Measurements from ENCODE around the gene G6PD.

Gene G6PD

GRCh38 chrX:154489182-154489581, 57.5 kb downstream of the G6PD start:
- CTCF ChIA-PET = interaction anchor here (0.8 to 1.2 kb wide), 2 partner anchors 46 to 116 kb away, joined by 3 read pairs; no protein-coding TSS in a partner anchor
- no peak for DNase-seq
- POLR2A ChIA-PET = interaction anchor here (0.7 to 1.5 kb wide), 2 partner anchors 11 to 27 kb away, joined by 4 to 8 read pairs; partner anchors contain the start of gene FAM3A
- Histone ChIP-seq H3K4me3 (ENCODE audit: control insufficient read depth in 1 of 7, extremely low read depth in 1 of 7, insufficient read depth in 4 of 7, low read depth in 2 of 7, low read length in 6 of 7) (peak overlapping the region in 1 of 7 experiments; percentile 80), H3K27me3 (replicated peaks in 2 of 5; ENCODE audit: control insufficient read depth in 4 of 5, insufficient read depth in 5 of 5, low read length in 4 of 5) (peaks cover 0 to 9% (median 0%) of the 10 kb centered on the region in 5 experiments), H3K9me3 (ENCODE audit: control extremely low read depth in 1 of 5, control insufficient read depth in 4 of 5, insufficient read depth in 2 of 5, low read depth in 1 of 5, low read length in 4 of 5) (peaks cover 0 to 3% (median 0%) of the 10 kb centered on the region in 5 experiments), H3K4me1 (ENCODE audit: control extremely low read depth in 1 of 4, control insufficient read depth in 4 of 4, insufficient read depth in 4 of 4, low read length in 3 of 4) (peaks cover 0 to 35% (median 27%) of the 10 kb centered on the region in 4 experiments), H3K36me3 (ENCODE audit: control insufficient read depth in 4 of 4, insufficient read depth in 4 of 4, low read length in 3 of 4) (peaks cover 0 to 21% (median 6%) of the 10 kb centered on the region in 4 experiments), H3K27ac (ENCODE audit: insufficient read depth in 1 of 2, low read depth in 1 of 2, low read length in 2 of 2, poor library complexity in 1 of 2, severe bottlenecking in 2 of 2) (no peak overlapping the region)
- WGBS (ENCODE audit: insufficient coverage) = 100% methylated on average over 1 of the region's 4 CpGs

- DNase-seq = no peak
- ChIA-PET POLR2A (no interaction called here), CTCF (interaction anchor here (1.2 kb wide), 1 partner anchor 47 kb away, joined by 3 read pairs; no protein-coding TSS in a partner anchor)
- peaks cover 0 to 23% (median 9%) of the 10 kb centered on the region in 4 experiments for H3K36me3 ChIP-seq (ENCODE audit: control insufficient read depth in 4 of 4, insufficient read depth in 4 of 4, low read length in 3 of 4)
- H3K27ac ChIP-seq (ENCODE audit: insufficient read depth in 1 of 2, low read depth in 1 of 2, low read length in 2 of 2, poor library complexity in 1 of 2, severe bottlenecking in 2 of 2) = no peak overlapping the region
- H3K4me3 ChIP-seq (ENCODE audit: control insufficient read depth in 1 of 7, extremely low read depth in 1 of 7, insufficient read depth in 4 of 7, low read depth in 2 of 7, low read length in 6 of 7) = no peak overlapping the region
- H3K9me3 ChIP-seq (ENCODE audit: control extremely low read depth in 1 of 5, control insufficient read depth in 4 of 5, insufficient read depth in 2 of 5, low read depth in 1 of 5, low read length in 4 of 5) = peaks cover 0 to 3% (median 0%) of the 10 kb centered on the region in 5 experiments
- peaks cover 0 to 36% (median 27%) of the 10 kb centered on the region in 4 experiments for H3K4me1 ChIP-seq (ENCODE audit: control extremely low read depth in 1 of 4, control insufficient read depth in 4 of 4, insufficient read depth in 4 of 4, low read length in 3 of 4)
- WGBS (ENCODE audit: insufficient coverage) = 96% methylated on average over 17 of the region's 20 CpGs
- H3K27me3 ChIP-seq (replicated peaks in 2 of 5; ENCODE audit: control insufficient read depth in 4 of 5, insufficient read depth in 5 of 5, low read length in 4 of 5) = peaks cover 0 to 9% (median 0%) of the 10 kb centered on the region in 5 experiments
Measured at GRCh38 chrX:154488336-154489075, 58.1 kb downstream of the G6PD start.

GRCh38 chrX:154487518-154488290, 58.9 kb downstream of the G6PD start:
- Histone ChIP-seq H3K27me3 (replicated peaks in 2 of 5; ENCODE audit: control insufficient read depth in 4 of 5, insufficient read depth in 5 of 5, low read length in 4 of 5) (peaks cover 0 to 9% (median 0%) of the 10 kb centered on the region in 5 experiments), H3K36me3 (ENCODE audit: control insufficient read depth in 4 of 4, insufficient read depth in 4 of 4, low read length in 3 of 4) (peaks cover 0 to 23% (median 10%) of the 10 kb centered on the region in 4 experiments), H3K9me3 (ENCODE audit: control extremely low read depth in 1 of 5, control insufficient read depth in 4 of 5, insufficient read depth in 2 of 5, low read depth in 1 of 5, low read length in 4 of 5) (peaks cover 0 to 3% (median 0%) of the 10 kb centered on the region in 5 experiments), H3K4me1 (ENCODE audit: control extremely low read depth in 1 of 4, control insufficient read depth in 4 of 4, insufficient read depth in 4 of 4, low read length in 3 of 4) (peaks cover 0 to 36% (median 27%) of the 10 kb centered on the region in 4 experiments), H3K27ac (ENCODE audit: insufficient read depth in 1 of 2, low read depth in 1 of 2, low read length in 2 of 2, poor library complexity in 1 of 2, severe bottlenecking in 2 of 2) (no peak overlapping the region), H3K4me3 (ENCODE audit: control insufficient read depth in 1 of 7, extremely low read depth in 1 of 7, insufficient read depth in 4 of 7, low read depth in 2 of 7, low read length in 6 of 7) (peak overlapping the region in 2 of 7 experiments; percentile 6 to 74)
- CTCF ChIA-PET = interaction anchor here (0.9 to 1.4 kb wide), 2 partner anchors 42 to 78 kb away, joined by 3 read pairs; partner anchors contain the start of gene DNASE1L1
- POLR2A ChIA-PET = interaction anchor here (0.7 kb wide), 1 partner anchor 49 kb away, joined by 3 read pairs; no protein-coding TSS in a partner anchor
- no peak for DNase-seq
- 97% methylated on average over 28 of the region's 28 CpGs for WGBS (ENCODE audit: insufficient coverage)

GRCh38 chrX:154486396-154487207, 60.0 kb downstream of the G6PD start, which contains the start of gene UBL4A:
Gene UBL4A, minus strand, starts transcription at chrX:154486615. Its CDS starts 31 bp downstream, at chrX:154486584.
- peak within 1 kb of the TSS; percentile 42 to 76 (median 66) for H3K4me3 ChIP-seq (ENCODE audit: control insufficient read depth in 1 of 7, extremely low read depth in 1 of 7, insufficient read depth in 4 of 7, low read depth in 2 of 7, low read length in 6 of 7)
- H3K36me3 ChIP-seq (ENCODE audit: control insufficient read depth in 4 of 4, insufficient read depth in 4 of 4, low read length in 3 of 4) = peaks cover 0 to 23% (median 10%) of the 10 kb centered on the region in 4 experiments
- DNase-seq = peak; percentile 36 to 77 (median 65)
- POLR2A ChIA-PET = interaction anchor here (1.3 kb wide), 1 partner anchor 40 kb away, joined by 4 read pairs; no protein-coding TSS in a partner anchor
- peaks cover 0 to 9% (median 0%) of the 10 kb centered on the region in 5 experiments for H3K27me3 ChIP-seq (replicated peaks in 2 of 5; ENCODE audit: control insufficient read depth in 4 of 5, insufficient read depth in 5 of 5, low read length in 4 of 5)
- H3K4me1 ChIP-seq (ENCODE audit: control extremely low read depth in 1 of 4, control insufficient read depth in 4 of 4, insufficient read depth in 4 of 4, low read length in 3 of 4) = peaks cover 0 to 36% (median 27%) of the 10 kb centered on the region in 4 experiments
- CTCF ChIA-PET = interaction anchor here (1.4 kb wide), 2 partner anchors 10 to 77 kb away, joined by 3 to 7 read pairs; partner anchors contain the start of gene DNASE1L1
- H3K27ac ChIP-seq (ENCODE audit: insufficient read depth in 1 of 2, low read depth in 1 of 2, low read length in 2 of 2, poor library complexity in 1 of 2, severe bottlenecking in 2 of 2) = peak within 1 kb of the TSS in 1 of 2 experiments; percentile 66
- H3K9me3 ChIP-seq (ENCODE audit: control extremely low read depth in 1 of 5, control insufficient read depth in 4 of 5, insufficient read depth in 2 of 5, low read depth in 1 of 5, low read length in 4 of 5) = peaks cover 0 to 3% (median 0%) of the 10 kb centered on the region in 5 experiments
- 36% methylated on average over 75 of the region's 95 CpGs for WGBS (ENCODE audit: insufficient coverage)

- Histone ChIP-seq H3K36me3 (ENCODE audit: control insufficient read depth in 4 of 4, insufficient read depth in 4 of 4, low read length in 3 of 4) (peaks cover 0 to 23% (median 10%) of the 10 kb centered on the region in 4 experiments), H3K4me3 (ENCODE audit: control insufficient read depth in 1 of 7, extremely low read depth in 1 of 7, insufficient read depth in 4 of 7, low read depth in 2 of 7, low read length in 6 of 7) (peak overlapping the region in 6 of 7 experiments; percentile 46 to 76 (median 66)), H3K9me3 (ENCODE audit: control extremely low read depth in 1 of 5, control insufficient read depth in 4 of 5, insufficient read depth in 2 of 5, low read depth in 1 of 5, low read length in 4 of 5) (peaks cover 0 to 3% (median 0%) of the 10 kb centered on the region in 5 experiments), H3K4me1 (ENCODE audit: control extremely low read depth in 1 of 4, control insufficient read depth in 4 of 4, insufficient read depth in 4 of 4, low read length in 3 of 4) (peaks cover 0 to 36% (median 26%) of the 10 kb centered on the region in 4 experiments), H3K27ac (ENCODE audit: insufficient read depth in 1 of 2, low read depth in 1 of 2, low read length in 2 of 2, poor library complexity in 1 of 2, severe bottlenecking in 2 of 2) (peak overlapping the region in 1 of 2 experiments; percentile 66), H3K27me3 (replicated peaks in 2 of 5; ENCODE audit: control insufficient read depth in 4 of 5, insufficient read depth in 5 of 5, low read length in 4 of 5) (peaks cover 0 to 4% (median 0%) of the 10 kb centered on the region in 5 experiments)
- 40% methylated on average over 30 of the region's 35 CpGs for WGBS (ENCODE audit: insufficient coverage)
- POLR2A ChIA-PET = interaction anchor here (1.1 to 1.3 kb wide), 2 partner anchors 30 to 41 kb away, joined by 3 to 4 read pairs; partner anchors contain the start of gene FAM3A
- CTCF ChIA-PET = interaction anchor here (1.4 kb wide), 1 partner anchor 10 kb away, joined by 7 read pairs; no protein-coding TSS in a partner anchor
- peak in 2 of 3 donors; percentile 9 to 23 for DNase-seq
Measured at GRCh38 chrX:154486052-154486395, 60.6 kb downstream of the G6PD start.
